ENCODE results near the gene TANC2.
"Not testable (repeated sequence)": the region's sequence is repeated elsewhere in the genome, so short reads cannot be mapped to it uniquely, and the experiment has no call there.

TANC2 gene

DNA sequence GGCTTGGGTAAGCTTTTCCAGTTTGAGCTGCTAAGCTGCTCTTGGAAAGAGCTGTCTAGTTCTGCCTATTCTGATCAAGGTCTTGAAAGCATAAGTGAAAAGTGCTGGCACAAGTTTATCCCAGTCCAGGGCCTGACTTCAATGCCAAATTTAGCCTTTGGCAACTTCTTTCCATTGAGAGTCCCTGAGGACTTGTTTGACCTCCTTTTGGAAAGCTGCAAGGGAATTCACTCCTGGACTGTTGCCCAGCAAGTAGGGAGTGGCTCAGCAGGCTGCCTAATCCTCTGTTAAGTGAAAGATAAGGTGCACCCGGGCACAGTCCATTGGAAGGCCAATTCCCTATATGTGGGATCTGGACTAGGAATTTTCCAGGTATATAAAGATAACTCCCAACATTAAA lies 16.0 kb upstream of the TANC2 start:
- no peak overlapping the region for H3K4me3 ChIP-seq (ENCODE audit: low read length)
- DNase-seq (ENCODE audit: low read depth, low spot score) = no peak

DNA sequence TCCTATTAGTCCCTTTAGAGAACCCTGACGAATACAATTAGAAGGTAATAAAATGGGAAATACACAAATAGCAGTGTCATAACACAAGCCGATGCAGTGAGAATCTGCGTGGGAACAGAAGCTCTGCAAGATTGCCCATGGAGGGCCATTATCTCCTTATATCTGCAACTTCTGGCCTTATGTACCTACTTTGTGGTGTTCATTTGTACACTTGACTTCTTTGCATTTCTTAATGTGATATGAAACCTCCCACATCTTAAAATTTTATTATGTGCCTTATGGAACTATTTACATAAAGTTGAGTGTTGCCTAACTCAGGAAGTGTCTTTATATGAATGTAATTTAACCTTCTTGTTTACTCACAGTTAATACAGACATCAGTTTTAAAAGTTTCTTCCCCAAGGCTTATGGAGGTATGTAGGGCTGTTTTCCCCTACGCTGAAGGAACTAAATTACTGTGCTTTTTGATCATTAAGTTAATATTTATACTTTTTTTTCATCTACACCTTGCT lies 10.1 kb upstream of the TANC2 start:
- DNase-seq (ENCODE audit: low read depth, low spot score) = no peak
- H3K4me3 ChIP-seq (ENCODE audit: low read length) = no peak overlapping the region

DNA sequence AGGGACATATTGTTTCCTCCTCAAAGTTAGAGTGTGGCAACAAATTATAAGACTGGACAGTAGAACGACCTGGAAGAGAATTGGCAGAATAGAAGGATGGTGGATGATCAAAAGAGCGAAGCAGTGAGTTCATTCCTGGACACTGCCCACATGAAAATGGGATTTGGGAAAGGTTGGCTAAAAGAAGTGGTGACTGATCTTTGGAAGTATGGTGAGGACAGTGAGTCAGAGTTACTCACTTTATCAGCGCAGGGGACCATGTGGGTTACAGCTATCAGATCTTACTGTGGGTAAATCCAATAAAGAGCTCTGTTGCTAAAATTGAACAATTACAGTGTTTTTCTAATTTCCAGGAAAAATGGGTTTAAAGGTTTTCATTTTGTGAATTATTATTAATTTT lies 2.7 kb upstream of the TANC2 start:
- H3K4me3 ChIP-seq (ENCODE audit: low read length) = no peak overlapping the region
- no peak for DNase-seq (ENCODE audit: low read depth, low spot score)

DNA sequence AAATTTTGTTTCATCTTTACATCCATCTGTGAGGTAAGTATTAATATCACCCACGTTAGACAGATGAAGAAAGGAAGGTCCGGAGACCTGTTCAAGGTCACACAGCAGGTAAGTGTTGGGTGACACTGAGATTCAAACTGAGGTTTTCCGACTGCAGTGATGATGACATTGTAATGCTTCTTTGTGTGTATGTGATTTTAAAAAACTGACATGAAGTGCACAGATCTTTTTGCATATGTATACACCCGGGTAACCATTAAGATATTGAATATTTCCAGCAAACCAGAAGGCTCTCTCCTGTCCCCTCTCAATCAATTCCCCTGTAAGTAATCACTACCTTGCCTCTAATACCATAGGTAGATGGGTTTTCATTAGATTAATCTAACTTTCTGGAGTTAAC lies 1.5 kb upstream of the TANC2 start:
- H3K4me3 ChIP-seq (ENCODE audit: low read length) = no peak overlapping the region
- no peak for DNase-seq (ENCODE audit: low read depth, low spot score)

DNA sequence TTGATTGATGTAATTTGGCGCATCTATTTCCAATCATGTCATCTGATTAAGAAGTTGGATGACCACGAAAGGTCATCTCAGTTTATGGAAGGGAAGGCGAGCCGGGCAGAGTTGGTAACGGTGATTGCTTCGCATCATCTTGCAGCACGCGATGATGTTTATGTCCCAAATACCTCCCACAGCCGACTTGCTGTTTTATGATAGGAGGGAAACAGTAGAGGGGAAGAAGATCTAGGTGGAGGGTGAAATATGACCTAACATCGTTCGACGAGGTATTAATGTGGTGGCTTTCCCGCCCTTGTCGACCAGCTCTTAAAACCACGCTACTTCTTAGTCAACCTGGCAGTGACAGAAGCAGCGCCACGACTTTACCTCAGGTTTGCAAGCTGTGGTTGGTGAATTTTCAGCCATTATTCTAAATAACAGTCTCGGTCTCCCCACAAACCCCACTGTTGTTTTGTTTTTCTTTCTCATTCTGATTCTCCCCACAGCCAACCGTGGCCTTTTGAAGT lies 805 bp upstream of the TANC2 start:
- DNase-seq (ENCODE audit: low read depth, low spot score) = peak; percentile 49
- peak overlapping the region; percentile 64 for H3K4me3 ChIP-seq (ENCODE audit: low read length)

DNA sequence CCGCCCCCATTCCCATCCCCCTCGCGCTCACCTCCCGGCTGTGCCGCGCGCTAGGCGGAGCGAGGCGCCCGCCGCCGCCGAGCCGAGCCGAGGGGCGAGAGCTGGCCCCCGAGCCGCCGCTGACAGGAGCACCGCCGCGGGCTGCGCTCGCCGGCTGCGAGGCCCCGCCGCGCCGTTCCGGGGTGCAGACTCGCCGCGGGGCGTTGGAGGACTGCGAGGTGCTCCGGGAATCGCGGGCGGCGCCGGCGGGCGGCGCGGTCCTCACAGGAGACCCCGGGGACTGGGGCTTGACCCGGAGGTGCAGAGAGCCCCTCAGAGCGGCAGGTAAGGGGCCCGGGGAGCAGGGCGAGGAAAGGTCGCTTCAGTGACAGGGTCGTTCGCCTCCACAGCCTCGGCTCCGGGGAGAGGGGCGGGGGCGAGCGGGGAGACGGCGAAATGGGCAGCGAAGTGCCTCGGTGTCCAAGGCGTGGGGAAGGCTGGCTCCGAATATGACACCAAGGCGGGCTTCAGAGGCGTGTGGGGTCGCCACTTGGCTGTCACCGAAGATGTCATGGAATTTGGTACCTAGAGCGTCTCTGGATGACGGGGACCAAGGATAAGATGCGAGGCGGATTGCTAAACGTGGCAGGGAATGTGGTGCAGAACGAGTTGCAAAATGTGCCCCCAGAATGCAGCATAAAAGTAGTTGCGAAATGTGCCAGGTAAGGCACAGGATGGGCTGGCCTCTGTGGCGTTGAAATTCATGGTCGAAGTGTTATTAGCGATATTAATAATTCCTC lies 580 bp downstream of the TANC2 start:
- H3K4me3 ChIP-seq (ENCODE audit: low read length) = peak overlapping the region; percentile 74
- DNase-seq (ENCODE audit: low read depth, low spot score) = no peak

DNA sequence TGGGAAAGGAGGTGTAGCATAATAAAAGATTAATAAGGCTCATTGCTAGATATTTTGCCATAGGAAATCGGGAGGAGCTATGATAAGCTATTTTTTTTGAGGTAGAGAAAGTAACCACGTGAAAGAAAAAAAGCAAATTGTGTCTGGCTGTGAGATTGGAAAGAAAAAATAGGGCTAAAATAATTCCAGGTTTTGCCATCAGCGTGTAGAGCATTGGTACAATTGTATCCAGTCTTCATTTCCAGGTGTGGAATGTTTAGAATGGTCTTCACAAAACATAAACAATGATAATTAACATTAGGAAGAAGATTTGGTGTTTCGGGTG lies 1.1 kb downstream of the TANC2 start:
- DNase-seq (ENCODE audit: low read depth, low spot score) = no peak
- H3K4me3 ChIP-seq (ENCODE audit: low read length) = peak overlapping the region; percentile 74

DNA sequence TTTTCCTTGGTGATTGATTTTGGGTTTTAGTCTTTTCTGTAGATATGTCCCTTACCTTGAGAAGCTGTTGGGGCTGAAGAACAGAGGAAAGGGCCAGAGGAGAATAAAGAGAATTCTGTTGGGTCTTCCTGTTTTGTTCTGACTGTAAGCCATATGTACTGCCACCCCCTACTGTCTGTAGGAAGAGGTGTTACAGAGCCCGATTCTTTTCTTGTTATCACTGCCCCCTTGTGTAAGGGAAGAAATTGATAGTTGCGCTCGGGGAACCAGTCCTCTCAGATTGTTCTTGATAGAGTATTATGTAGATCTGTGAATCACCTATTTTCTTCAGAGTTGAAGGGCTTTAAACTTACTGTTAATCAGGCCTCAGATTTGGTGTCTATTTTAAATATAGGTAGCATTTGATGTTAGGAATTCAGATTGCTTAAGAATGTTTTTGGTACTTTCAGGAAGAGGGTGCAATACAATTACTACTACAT lies 2.4 kb downstream of the TANC2 start:
- DNase-seq (ENCODE audit: low read depth, low spot score) = peak; percentile 80
- H3K4me3 ChIP-seq (ENCODE audit: low read length) = no peak overlapping the region; the same call in 1 of the 2 replicates

DNA sequence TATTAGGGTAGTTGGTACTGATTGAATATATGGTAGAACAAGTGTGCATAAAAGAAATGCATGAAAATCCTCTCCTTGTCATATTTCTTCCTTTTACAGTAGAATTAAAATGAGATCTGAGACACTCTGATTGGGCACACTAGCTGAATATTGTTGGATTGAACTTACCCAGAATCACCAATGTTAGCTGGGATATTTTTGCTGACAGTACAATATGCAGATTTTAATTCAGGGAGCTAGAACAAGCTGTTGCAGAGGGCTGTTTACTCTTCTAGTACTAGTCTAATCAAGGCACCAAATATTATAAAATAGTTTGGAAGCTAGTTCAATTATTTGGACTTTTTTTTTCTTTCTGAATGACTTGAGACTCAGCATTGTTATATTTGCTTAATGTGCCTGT lies 4.6 kb downstream of the TANC2 start:
- H3K4me3 ChIP-seq (ENCODE audit: low read length) = no peak overlapping the region
- DNase-seq (ENCODE audit: low read depth, low spot score) = no peak

DNA sequence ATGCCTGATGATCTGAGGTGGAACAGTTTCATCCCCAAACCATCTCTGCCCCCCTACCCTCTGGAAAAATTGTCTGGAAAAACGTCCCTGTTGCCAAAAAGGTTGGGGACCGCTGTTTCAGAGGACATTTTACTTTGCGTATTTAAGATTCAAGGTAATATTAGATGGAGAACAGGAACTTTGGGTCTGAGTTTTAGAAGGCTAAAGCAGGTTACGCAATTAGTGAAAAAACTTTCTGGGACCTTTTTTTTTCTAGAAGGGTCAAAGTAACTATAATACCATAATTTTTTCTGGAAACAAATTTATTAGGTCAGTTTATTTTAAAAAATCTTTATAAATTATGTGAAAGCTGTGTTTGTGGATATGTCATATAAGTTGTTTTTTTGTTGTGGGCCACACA lies 5.8 kb downstream of the TANC2 start:
- DNase-seq (ENCODE audit: low read depth, low spot score) = no peak
- H3K4me3 ChIP-seq (ENCODE audit: low read length) = no peak overlapping the region

DNA sequence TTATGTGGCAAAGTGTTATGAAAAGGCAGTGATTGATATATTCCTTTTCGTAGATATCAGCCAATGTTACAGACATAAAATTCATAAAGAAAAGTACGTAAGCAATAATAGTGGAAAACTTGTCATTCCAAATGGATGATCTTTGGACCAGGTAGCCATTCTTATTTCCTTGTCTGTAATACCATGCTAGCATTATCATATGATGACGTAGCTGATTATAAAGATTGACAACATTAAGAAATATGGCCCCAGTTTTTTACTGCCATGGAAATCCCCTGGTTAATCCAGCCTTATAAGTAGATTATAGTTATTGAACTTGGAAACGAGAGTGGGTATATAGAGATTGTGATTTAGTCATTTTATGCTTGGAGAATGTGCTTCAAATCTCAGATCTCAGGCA lies 8.8 kb downstream of the TANC2 start:
- no peak overlapping the region for H3K4me3 ChIP-seq (ENCODE audit: low read length)
- no peak for DNase-seq (ENCODE audit: low read depth, low spot score)

DNA sequence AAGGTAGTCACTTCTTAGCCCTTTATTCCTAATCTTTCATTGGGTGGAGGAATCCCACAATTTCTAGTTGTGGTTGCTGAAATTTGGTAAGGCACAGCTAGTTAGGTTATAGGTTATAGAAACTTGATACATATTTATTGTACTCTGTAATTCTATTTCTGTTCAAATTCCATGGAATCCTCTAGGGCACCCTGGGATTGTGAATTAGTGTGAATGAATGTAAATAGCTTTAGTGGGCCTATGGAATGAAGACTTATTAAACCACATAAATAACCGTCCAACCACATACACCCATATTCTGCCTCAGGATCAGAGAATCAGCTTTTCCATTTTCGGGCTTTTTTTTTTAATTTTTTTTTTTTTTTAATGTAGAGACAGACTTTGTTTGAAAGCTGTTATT lies 9.2 kb downstream of the TANC2 start:
- no peak for DNase-seq (ENCODE audit: low read depth, low spot score)
- H3K4me3 ChIP-seq (ENCODE audit: low read length) = no peak overlapping the region

DNA sequence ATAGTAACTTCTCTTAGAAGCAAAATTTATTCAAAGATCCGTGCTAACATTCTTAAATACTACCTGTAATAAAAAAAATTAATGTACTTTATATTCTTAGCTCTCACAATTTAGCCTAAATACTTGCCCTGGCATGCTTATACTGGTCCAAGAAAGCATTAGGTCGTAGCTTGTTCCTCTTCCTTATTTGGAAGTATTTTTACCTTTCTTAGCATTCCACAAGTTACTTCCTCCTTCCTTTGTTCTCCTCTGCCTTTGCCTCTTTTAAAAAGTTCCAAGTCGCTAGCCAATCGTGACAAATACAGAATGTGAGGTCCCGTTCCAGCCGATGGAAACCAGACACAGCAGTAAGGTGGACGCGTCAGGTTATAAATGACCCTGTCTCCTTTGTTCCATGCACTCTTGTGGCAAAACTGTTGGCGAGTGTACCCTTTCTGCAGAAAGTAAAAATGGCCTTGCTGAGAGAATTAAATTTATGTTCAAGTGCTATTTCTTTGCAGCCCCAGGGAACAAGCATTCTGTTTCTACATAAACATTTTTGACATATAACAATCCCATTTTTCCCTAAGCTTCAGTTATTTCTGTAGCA lies 10.7 kb downstream of the TANC2 start:
- DNase-seq (ENCODE audit: low read depth, low spot score) = not testable (repeated sequence)

DNA sequence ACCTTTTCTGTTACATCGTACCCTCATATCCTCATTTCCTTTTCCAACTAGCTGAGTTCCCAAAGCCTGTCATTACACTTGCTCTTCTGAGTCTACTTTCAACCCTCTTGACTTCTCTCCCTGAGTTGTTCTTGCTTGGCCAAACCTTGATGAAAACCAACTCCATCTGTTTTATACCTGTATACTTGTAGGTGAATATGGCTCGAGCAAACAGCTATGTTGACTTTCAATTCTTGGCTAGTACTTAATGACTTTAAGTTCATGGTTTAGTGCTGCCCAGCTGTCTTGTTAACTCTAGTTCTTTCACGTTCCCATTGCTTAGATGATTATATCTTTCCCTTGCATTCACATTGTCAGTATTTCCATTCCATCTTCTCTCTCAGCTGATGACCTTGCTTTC lies 14.8 kb downstream of the TANC2 start:
- DNase-seq (ENCODE audit: low read depth, low spot score) = no peak

More for the DNA sequence above, 10.7 kb downstream of the TANC2 start:
- not testable (repeated sequence) for H3K4me3 ChIP-seq (ENCODE audit: low read length)

DNA sequence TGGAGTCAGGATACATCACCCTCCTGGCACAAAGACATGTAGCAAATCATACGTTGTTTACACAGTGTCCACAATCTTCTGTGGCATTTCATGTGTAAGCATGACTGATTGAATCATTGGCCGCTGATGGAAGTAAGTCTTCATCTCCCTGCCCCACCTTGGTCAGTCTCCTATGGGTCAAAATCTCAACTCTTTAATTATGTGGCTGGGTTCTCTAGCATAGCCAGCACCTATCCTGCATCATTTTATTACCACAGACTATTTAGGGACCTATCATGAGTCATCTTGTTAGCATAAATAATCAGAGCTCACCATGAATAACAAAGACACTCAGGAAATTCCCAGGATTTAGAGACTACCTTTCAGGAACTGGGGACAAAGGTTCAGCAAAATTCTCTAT lies 15.9 kb downstream of the TANC2 start:
- DNase-seq (ENCODE audit: low read depth, low spot score) = no peak
- H3K4me3 ChIP-seq (ENCODE audit: low read length) = no peak overlapping the region

More for the DNA sequence above, 14.8 kb downstream of the TANC2 start:
- no peak overlapping the region for H3K4me3 ChIP-seq (ENCODE audit: low read length)

DNA sequence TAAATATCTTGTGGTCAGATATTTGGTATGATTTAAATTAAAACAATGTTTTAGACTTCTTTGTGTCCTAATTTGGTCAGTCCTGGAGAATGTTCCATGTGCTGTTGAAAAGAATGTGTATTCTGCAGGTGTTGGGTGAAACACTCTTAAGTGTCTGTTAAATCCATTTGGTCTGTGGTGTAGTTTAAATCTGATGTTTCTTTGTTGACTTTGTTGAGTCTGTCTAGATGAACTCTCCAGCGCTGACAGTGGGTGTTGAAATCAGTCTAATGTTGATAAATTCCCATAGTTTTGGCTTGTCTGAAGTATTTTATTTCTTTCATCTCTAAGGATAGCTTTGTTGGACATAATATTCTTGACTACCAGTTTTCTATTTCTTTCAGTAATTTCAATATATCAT lies 18.8 kb downstream of the TANC2 start:
- no peak for DNase-seq (ENCODE audit: low read depth, low spot score)

DNA sequence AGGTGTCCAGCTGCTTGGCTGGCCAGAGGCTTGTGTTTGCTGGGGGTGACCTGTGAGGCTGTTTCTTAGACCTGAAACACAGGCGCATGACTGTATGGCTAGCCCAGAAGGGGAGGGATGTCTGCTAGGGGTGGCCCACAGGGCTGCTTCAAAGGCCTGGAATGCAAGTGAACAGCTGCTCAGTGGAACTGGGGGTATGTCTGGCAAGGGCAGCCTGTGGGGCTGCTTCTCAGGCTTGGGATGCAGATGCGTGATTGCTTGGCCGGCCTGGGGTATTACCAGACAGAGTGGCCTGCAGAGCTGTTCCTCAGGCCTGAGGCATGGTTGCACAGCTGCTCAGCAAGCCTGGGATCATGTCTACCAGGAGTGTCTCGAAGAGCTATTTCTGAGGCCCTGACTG lies 20.5 kb downstream of the TANC2 start:
- H3K4me3 ChIP-seq (ENCODE audit: low read length) = no peak overlapping the region
- DNase-seq (ENCODE audit: low read depth, low spot score) = no peak

More for the DNA sequence above, 18.8 kb downstream of the TANC2 start:
- H3K4me3 ChIP-seq (ENCODE audit: low read length) = no peak overlapping the region

DNA sequence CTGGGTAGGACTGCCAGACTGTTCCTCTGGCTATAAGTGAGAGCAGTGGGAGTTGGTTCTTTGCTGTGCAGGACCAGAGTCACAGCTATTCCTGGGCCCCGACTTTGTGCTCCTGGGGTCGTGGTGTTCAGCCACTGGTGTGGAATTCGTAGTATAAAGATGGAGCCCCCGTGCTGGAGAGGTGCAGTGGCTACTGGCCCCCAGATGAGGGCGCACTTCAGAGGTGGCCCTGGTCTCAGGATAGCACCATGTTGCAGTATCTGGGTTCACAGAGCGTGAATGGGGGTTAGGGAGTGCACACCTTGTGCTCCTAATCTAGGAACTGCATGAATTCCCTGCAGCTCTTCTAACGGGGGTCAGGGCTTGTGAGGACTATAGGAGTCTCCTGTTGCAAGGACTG lies 21.1 kb downstream of the TANC2 start:
- no peak overlapping the region for H3K4me3 ChIP-seq (ENCODE audit: low read length)
- no peak for DNase-seq (ENCODE audit: low read depth, low spot score)

DNA sequence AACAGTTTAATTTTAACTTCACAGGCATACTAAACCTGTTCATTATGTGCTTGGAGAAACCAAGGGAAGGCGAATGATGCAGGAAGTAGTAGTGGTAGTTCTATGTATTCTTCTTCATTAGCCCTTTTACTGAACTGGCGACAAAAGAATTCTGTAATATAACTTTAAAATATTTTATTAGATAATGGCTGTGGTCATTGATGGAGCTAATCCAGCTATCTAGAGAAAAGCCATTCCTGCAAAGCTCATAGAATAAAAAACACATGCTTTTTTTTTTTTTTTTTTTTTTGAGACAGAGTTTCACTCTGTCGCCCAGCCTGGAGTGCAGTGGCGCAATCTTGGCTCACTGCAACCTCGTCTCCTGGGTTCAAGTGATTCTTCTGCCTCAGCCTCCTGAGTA lies 23.5 kb downstream of the TANC2 start:
- no peak for DNase-seq (ENCODE audit: low read depth, low spot score)
- H3K4me3 ChIP-seq (ENCODE audit: low read length) = no peak overlapping the region

DNA sequence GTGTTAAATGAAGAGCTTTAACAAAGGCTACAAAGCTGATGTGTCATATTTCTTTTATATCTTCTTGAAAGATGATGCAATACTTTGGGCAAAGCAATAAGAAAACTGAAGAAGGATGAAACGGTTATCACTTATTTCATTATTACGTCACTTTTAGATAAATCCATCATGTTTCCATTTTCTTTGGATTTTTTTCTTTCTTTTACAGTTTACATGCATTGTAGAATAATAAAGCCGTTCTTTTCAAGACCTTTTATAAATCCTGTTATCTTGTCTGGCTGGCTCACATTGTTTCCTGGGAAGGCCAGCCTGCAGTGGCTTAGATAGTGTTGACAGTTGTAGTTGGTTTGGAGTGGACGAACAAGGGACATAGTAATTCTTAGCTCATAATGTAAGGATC lies 28.9 kb downstream of the TANC2 start:
- DNase-seq (ENCODE audit: low read depth, low spot score) = no peak
- no peak overlapping the region for H3K4me3 ChIP-seq (ENCODE audit: low read length)

All from Jurkat, Clone E6-1 (cell line).